Neural progenitor cell (in vitro differentiated cells): Measurements from ENCODE around the gene ASXL1.

ENCODE experiments used
- CTCF ChIP-seq: fragments of 200-600 bp; sonication (generic); IDR thresholded peaks from 2 replicates; pipeline ENCODE4 v1.5.1; 2017; ENCODE audit warnings: antibody characterized with exemption, mild to moderate bottlenecking
- EZH2 ChIP-seq: fragments of 200-600 bp; sonication (generic); IDR thresholded peaks from 2 replicates; pipeline ENCODE4 v1.6.1; 2017; ENCODE audit warnings: antibody characterized with exemption, mild to moderate bottlenecking, moderate library complexity
- EZH2phosphoT487 ChIP-seq: fragments of 200-600 bp; sonication (generic); IDR thresholded peaks from 2 replicates; pipeline ENCODE4 v1.6.1; 2017; ENCODE audit warnings: antibody characterized with exemption

- TF ChIP-seq CTCF (peak; percentile 60), EZH2phosphoT487 (no peak), EZH2 (no peak)
Observed at GRCh38 chr20:32336918-32337347, 21.2 kb upstream of the ASXL1 start.
